Fibroblast of lung (primary cell): ENCODE data around the gene CDYL2. TPM values are rescaled to one million over a fixed set of nuclear protein-coding genes. Genes with fewer than 3 reads are reported as not detected.

Experiments used
- DNase-seq, 2 donors: peaks; one replicate each; pipeline versions ENCODE4 v3.0.0 to v3.0.0-alpha.2; 2010; ENCODE audit warnings: low read depth in 2 of 2
- H2AFZ ChIP-seq: 2 replicates; pipeline ENCODE4 v1.5.1; 2012; ENCODE audit warnings: low read length, control low read depth, inconsistent platforms
- H3K27ac ChIP-seq: 2 replicates; pipeline ENCODE4 v1.5.1; 2011; ENCODE audit warnings: low read length, control low read depth; ENCODE audit not compliant: insufficient read depth
- H3K27me3 ChIP-seq: 2 replicates; pipeline ENCODE4 v1.5.1; 2011; ENCODE audit warnings: mild to moderate bottlenecking, low read length; ENCODE audit not compliant: control insufficient read depth, insufficient read depth
- H3K36me3 ChIP-seq: 2 replicates; pipeline ENCODE4 v1.5.1; 2011; ENCODE audit warnings: low read length; ENCODE audit not compliant: control insufficient read depth, insufficient read depth
- H3K4me1 ChIP-seq: 2 replicates; pipeline ENCODE4 v1.5.1; 2011; ENCODE audit warnings: low read length; ENCODE audit not compliant: control insufficient read depth, insufficient read depth; ENCODE audit errors: extremely low read depth
- H3K4me2 ChIP-seq: 2 replicates; pipeline ENCODE4 v1.5.1; 2011; ENCODE audit warnings: low read length, control low read depth; ENCODE audit not compliant: insufficient read depth; ENCODE audit errors: extremely low read depth
- H3K4me3 ChIP-seq, 4 experiments: fragments of 200-600 bp in 1 of 4; sonication (generic) in 1 of 4; replicated peaks in 1 of 4; 2 replicates each; pipeline ENCODE4 v1.5.1; 2011 to 2016; ENCODE audit warnings: low read length in 4 of 4, low read depth in 3 of 4, mild to moderate bottlenecking in 3 of 4, control low read depth in 2 of 4, inconsistent platforms in 1 of 4, mixed read lengths in 1 of 4; ENCODE audit not compliant: insufficient read depth in 1 of 4; ENCODE audit errors: control extremely low read depth in 1 of 4
- H3K79me2 ChIP-seq: 2 replicates; pipeline ENCODE4 v1.5.1; 2012; ENCODE audit warnings: mild to moderate bottlenecking, low read length, inconsistent platforms; ENCODE audit not compliant: control insufficient read depth, insufficient read depth
- H3K9ac ChIP-seq: 2 replicates; pipeline ENCODE4 v1.5.1; 2011; ENCODE audit warnings: mild to moderate bottlenecking, low read length, control low read depth; ENCODE audit not compliant: insufficient read depth
- H3K9me3 ChIP-seq: 2 replicates; pipeline ENCODE4 v1.5.1; 2012; ENCODE audit warnings: low read depth, low read length; ENCODE audit not compliant: control insufficient read depth, insufficient read depth
- H4K20me1 ChIP-seq: 2 replicates; pipeline ENCODE4 v1.5.1; 2011; ENCODE audit warnings: low read length; ENCODE audit not compliant: control insufficient read depth, insufficient read depth; ENCODE audit errors: extremely low read depth
- CTCF ChIP-seq, 2 donors: IDR thresholded peaks in 1 of 2; conservative IDR thresholded peaks in 1 of 2; 1 replicate in 1 of 2; 2 replicates in 1 of 2; pipeline ENCODE4 v1.5.1; 2011 to 2012; ENCODE audit warnings: low read length in 2 of 2, control low read depth in 1 of 2, inconsistent platforms in 1 of 2, low read depth in 1 of 2, mild to moderate bottlenecking in 1 of 2
- EZH2 ChIP-seq: IDR thresholded peaks from 2 replicates; pipeline ENCODE4 v1.5.1; 2012; ENCODE audit warnings: low read length, control low read depth, mild to moderate bottlenecking; ENCODE audit errors: missing control alignments
- polyA plus RNA-seq, 2 donors: library from polyadenylated mRNA; depleted of rRNA in 1 of 2; stranded (reverse) in 1 of 2; unstranded in 1 of 2; fragments of >200 nt; gene quantifications; 2 replicates each; pipeline ENCODE4 v1.2.1, GENCODE V29; 2011 to 2012; ENCODE audit warnings: missing spikeins in 1 of 2
- total RNA-seq: library from RNA; depleted of rRNA; stranded (reverse); fragments of >200 nt; gene quantifications from 2 replicates; pipeline ENCODE4 v1.2.1, GENCODE V29; 2014

CDYL2 gene
- total and polyA plus RNA-seq, 2 donors (not counting 1 experiment from before 2014, with no cell fraction given), result 1.1 to 3.5 TPM

GRCh38 chr16:80619824-80620223, 184.6 kb downstream of the CDYL2 start:
- H3K36me3 ChIP-seq, result no peaks in the 10 kb centered on the region
- H2AFZ ChIP-seq, result no peak overlapping the region
- H3K9me3 ChIP-seq, result no peaks in the 10 kb centered on the region
- DNase-seq, result no peak
- TF ChIP-seq EZH2 (no peak), CTCF (conservative IDR thresholded peaks at IDR 0.05 in 1 of 2, IDR thresholded peaks at IDR 0.05 in 1 of 2; ENCODE audit: low read depth in 1 of 2, low read length in 2 of 2) (no peak)
- H3K9ac ChIP-seq, result no peak overlapping the region
- H3K27me3 ChIP-seq, result no peaks in the 10 kb centered on the region
- no peaks in the 10 kb centered on the region for H4K20me1 ChIP-seq
- no peak overlapping the region for H3K27ac ChIP-seq
- no peak overlapping the region for H3K4me2 ChIP-seq
- no peak overlapping the region for H3K4me3 ChIP-seq
- H3K79me2 ChIP-seq, result no peaks in the 10 kb centered on the region
- no peaks in the 10 kb centered on the region for H3K4me1 ChIP-seq

GRCh38 chr16:80618862-80619648, 185.3 kb downstream of the CDYL2 start:
- Histone ChIP-seq H3K27ac (no peak overlapping the region), H3K27me3 (no peaks in the 10 kb centered on the region), H3K9me3 (no peaks in the 10 kb centered on the region), H3K4me2 (no peak overlapping the region), H2AFZ (no peak overlapping the region), H3K36me3 (no peaks in the 10 kb centered on the region), H4K20me1 (no peaks in the 10 kb centered on the region), H3K4me3 (no peak overlapping the region), H3K9ac (no peak overlapping the region), H3K79me2 (no peaks in the 10 kb centered on the region), H3K4me1 (no peaks in the 10 kb centered on the region)
- TF ChIP-seq EZH2 (no peak), CTCF (conservative IDR thresholded peaks at IDR 0.05 in 1 of 2, IDR thresholded peaks at IDR 0.05 in 1 of 2; ENCODE audit: low read depth in 1 of 2, low read length in 2 of 2) (no peak)
- DNase-seq, result no peak

- H3K27ac ChIP-seq, result no peak overlapping the region
- no peak overlapping the region for H2AFZ ChIP-seq
- H3K9ac ChIP-seq, result no peak overlapping the region
- H3K79me2 ChIP-seq, result no peaks in the 10 kb centered on the region
- TF ChIP-seq CTCF (conservative IDR thresholded peaks at IDR 0.05 in 1 of 2, IDR thresholded peaks at IDR 0.05 in 1 of 2; ENCODE audit: low read depth in 1 of 2, low read length in 2 of 2), result no peak
- no peak for TF ChIP-seq EZH2
- no peak overlapping the region for H3K4me3 ChIP-seq
- DNase-seq, result no peak
- H3K27me3 ChIP-seq, result no peaks in the 10 kb centered on the region
- H3K4me2 ChIP-seq, result no peak overlapping the region
- no peaks in the 10 kb centered on the region for H3K36me3 ChIP-seq
- no peaks in the 10 kb centered on the region for H4K20me1 ChIP-seq
- no peaks in the 10 kb centered on the region for H3K9me3 ChIP-seq
- H3K4me1 ChIP-seq, result no peaks in the 10 kb centered on the region
Observed at GRCh38 chr16:80616362-80616761, 188.0 kb downstream of the CDYL2 start.
